ENCODE results near the gene CLDN17. TPM values are rescaled to one million over a fixed set of nuclear protein-coding genes. Genes with fewer than 3 reads are reported as not detected.

Gene CLDN17
- total and polyA plus RNA-seq, 7 donors = not detected

GRCh38 chr21:30146558-30147282 is 19.9 kb downstream of the CLDN17 start:
- Histone ChIP-seq H3K4me3 (no peak overlapping the region), H3K27me3 (no peaks in the 10 kb centered on the region), H3K4me1 (no peaks in the 10 kb centered on the region), H3K9me3 (no peaks in the 10 kb centered on the region), H3K36me3 (no peaks in the 10 kb centered on the region), H3K27ac (no peak overlapping the region)
- 74 to 88% methylated on average over 16 of the region's 16 CpGs for WGBS, 2 donors
- DNase-seq = no peak
- TF ChIP-seq EP300 (IDR thresholded peaks at IDR 0.05) (no peak), POLR2A (IDR thresholded peaks at IDR 0.05) (no peak), POLR2AphosphoS5 (IDR thresholded peaks at IDR 0.05) (no peak)
- TF ChIP-seq, protein P1, sequence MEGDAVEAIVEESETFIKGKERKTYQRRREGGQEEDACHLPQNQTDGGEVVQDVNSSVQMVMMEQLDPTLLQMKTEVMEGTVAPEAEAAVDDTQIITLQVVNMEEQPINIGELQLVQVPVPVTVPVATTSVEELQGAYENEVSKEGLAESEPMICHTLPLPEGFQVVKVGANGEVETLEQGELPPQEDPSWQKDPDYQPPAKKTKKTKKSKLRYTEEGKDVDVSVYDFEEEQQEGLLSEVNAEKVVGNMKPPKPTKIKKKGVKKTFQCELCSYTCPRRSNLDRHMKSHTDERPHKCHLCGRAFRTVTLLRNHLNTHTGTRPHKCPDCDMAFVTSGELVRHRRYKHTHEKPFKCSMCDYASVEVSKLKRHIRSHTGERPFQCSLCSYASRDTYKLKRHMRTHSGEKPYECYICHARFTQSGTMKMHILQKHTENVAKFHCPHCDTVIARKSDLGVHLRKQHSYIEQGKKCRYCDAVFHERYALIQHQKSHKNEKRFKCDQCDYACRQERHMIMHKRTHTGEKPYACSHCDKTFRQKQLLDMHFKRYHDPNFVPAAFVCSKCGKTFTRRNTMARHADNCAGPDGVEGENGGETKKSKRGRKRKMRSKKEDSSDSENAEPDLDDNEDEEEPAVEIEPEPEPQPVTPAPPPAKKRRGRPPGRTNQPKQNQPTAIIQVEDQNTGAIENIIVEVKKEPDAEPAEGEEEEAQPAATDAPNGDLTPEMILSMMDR (IDR thresholded peaks at IDR 0.05) = no peak
- intact Hi-C loops (cut with DNase I) = no loop called here

DNA sequence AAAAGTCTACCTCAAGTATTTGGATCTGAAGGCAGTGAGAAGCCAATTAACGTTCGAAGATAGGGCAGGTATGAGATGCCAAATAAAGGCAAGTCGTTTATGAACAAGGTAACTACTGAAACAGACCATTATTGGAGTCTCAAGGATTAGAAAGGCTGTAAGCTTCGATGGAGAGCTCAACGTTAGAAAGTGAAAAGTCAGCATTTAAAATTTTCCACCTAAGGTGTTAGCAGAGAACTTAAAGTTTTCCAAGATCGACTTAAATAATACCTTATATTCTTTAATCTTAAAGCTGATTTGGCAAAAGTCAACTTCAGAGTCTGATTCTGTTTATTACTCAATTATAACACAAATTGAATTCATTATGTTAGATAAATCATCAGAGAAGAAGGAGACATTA is 28.1 kb downstream of the CLDN17 start:
- no peak for TF ChIP-seq POLR2AphosphoS5 (IDR thresholded peaks at IDR 0.05)
- no peak for TF ChIP-seq EP300 (IDR thresholded peaks at IDR 0.05)
- TF ChIP-seq, protein P1 (IDR thresholded peaks at IDR 0.05) = no peak
- TF ChIP-seq POLR2A (IDR thresholded peaks at IDR 0.05) = no peak
- Histone ChIP-seq H3K27ac (no peak overlapping the region), H3K27me3 (no peaks in the 10 kb centered on the region), H3K9me3 (no peaks in the 10 kb centered on the region), H3K4me3 (no peak overlapping the region), H3K4me1 (no peaks in the 10 kb centered on the region), H3K36me3 (no peaks in the 10 kb centered on the region)
- intact Hi-C loops (cut with DNase I) = no loop called here
- DNase-seq = no peak
- whole genome bisulfite sequencing, 2 donors = 80 to 81% methylated on average over 6 of the region's 6 CpGs

DNA sequence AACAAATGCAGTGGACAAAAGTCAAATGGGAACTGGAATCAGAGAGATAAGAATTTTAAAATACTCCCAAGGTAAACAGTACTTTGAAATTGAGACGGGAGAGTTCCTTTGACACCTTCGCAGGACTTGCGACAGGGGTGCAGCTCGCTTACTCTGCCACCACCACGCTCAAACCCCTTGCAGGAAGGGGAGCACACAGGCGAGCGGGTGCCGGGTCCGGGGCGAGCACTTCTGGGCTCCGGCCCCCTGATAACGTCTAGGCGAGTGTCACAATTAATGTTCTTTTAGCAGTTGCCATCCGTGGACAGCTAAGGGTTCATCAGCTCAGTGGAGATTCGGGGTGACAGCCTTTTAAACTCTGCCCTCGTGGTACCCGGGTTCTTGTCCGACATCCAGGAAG is 37.4 kb downstream of the CLDN17 start:
- intact Hi-C loops (cut with DNase I) = no loop called here
- Histone ChIP-seq H3K36me3 (no peaks in the 10 kb centered on the region), H3K9me3 (no peaks in the 10 kb centered on the region), H3K27ac (no peak overlapping the region), H3K27me3 (no peaks in the 10 kb centered on the region), H3K4me1 (no peaks in the 10 kb centered on the region), H3K4me3 (no peak overlapping the region)
- 92 to 93% methylated on average over 18 of the region's 18 CpGs for WGBS, 2 donors
- TF ChIP-seq POLR2A (IDR thresholded peaks at IDR 0.05) (no peak), EP300 (IDR thresholded peaks at IDR 0.05) (no peak), POLR2AphosphoS5 (IDR thresholded peaks at IDR 0.05) (no peak)
- TF ChIP-seq, protein P1 (IDR thresholded peaks at IDR 0.05) = no peak
- DNase-seq = no peak

DNA sequence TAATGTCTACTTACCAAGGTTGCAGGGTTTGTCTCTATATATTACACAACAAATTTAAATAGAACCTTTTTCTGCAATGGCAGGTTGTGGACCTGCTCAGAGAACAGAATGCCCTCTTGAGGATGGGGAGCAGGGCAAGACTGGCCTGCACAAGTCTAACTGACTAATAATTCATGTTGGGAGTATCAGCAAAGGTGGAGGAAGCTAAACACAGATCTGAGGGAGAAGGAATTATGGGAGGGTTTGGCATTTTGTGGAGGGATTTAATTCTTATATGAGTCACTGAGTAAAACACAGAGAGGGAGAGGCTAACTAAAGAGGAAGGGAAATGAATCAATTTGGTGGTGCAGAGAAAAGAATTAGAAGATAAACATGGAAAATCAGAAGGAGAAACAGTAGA is 40.0 kb downstream of the CLDN17 start:
- H3K27me3 ChIP-seq = no peaks in the 10 kb centered on the region
- DNase-seq = no peak
- no peaks in the 10 kb centered on the region for H3K4me1 ChIP-seq
- no peaks in the 10 kb centered on the region for H3K9me3 ChIP-seq
- no peak overlapping the region for H3K27ac ChIP-seq
- intact Hi-C loops (cut with DNase I) = no loop called here
- no peak overlapping the region for H3K4me3 ChIP-seq
- no peaks in the 10 kb centered on the region for H3K36me3 ChIP-seq
- TF ChIP-seq POLR2A (IDR thresholded peaks at IDR 0.05) = no peak
- TF ChIP-seq, protein P1 (IDR thresholded peaks at IDR 0.05) = no peak
- no peak for TF ChIP-seq EP300 (IDR thresholded peaks at IDR 0.05)
- no peak for TF ChIP-seq POLR2AphosphoS5 (IDR thresholded peaks at IDR 0.05)

- DNase-seq = no peak
- H3K4me3 ChIP-seq = no peak overlapping the region
- no peak for TF ChIP-seq EP300 (IDR thresholded peaks at IDR 0.05)
- TF ChIP-seq, protein P1 (IDR thresholded peaks at IDR 0.05) = no peak
- no peak for TF ChIP-seq POLR2AphosphoS5 (IDR thresholded peaks at IDR 0.05)
- TF ChIP-seq POLR2A (IDR thresholded peaks at IDR 0.05) = no peak
- H3K27ac ChIP-seq = no peak overlapping the region
- intact Hi-C loops (cut with DNase I) = no loop called here
- no peaks in the 10 kb centered on the region for H3K36me3 ChIP-seq
- H3K4me1 ChIP-seq = no peaks in the 10 kb centered on the region
- no peaks in the 10 kb centered on the region for H3K9me3 ChIP-seq
- WGBS, 2 donors = 42 to 56% methylated on average over 2 of the region's 2 CpGs
- no peaks in the 10 kb centered on the region for H3K27me3 ChIP-seq
Measured at GRCh38 chr21:30117631-30118030, 49.0 kb downstream of the CLDN17 start.

Data from sigmoid colon (tissue), 7 donors.